HG03139 (cell line): ENCODE data around the gene PARD3B.

Source experiments
- ATAC-seq: cut with Tn5 transposase; IDR thresholded peaks from one replicate; pipeline ENCODE4 v1.9.1; 2021; ENCODE audit not compliant: unreplicated experiment

The PARD3B gene

GRCh38 chr2:205527801-205528200 is 982.5 kb downstream of the PARD3B start:
- ATAC-seq = no peak

DNA sequence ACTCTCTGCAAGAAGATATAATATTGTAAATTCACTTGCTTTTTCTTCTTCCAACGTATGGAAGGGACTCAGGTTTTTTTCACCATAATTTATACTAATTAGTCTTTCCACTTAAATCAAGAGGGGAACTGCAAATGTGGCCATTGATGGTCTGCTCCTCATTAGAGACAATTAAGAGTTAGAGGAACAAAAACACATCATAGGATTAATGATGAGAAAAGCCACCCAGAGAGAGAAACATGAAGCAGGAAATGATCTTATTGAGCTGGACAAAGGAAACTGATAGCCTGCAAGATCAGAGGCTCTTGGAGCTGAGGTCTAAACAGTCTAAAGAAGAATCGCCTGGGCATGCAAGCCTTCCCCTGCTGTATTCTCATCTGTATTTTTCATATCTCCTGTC is 985.8 kb downstream of the PARD3B start:
- ATAC-seq = no peak

DNA sequence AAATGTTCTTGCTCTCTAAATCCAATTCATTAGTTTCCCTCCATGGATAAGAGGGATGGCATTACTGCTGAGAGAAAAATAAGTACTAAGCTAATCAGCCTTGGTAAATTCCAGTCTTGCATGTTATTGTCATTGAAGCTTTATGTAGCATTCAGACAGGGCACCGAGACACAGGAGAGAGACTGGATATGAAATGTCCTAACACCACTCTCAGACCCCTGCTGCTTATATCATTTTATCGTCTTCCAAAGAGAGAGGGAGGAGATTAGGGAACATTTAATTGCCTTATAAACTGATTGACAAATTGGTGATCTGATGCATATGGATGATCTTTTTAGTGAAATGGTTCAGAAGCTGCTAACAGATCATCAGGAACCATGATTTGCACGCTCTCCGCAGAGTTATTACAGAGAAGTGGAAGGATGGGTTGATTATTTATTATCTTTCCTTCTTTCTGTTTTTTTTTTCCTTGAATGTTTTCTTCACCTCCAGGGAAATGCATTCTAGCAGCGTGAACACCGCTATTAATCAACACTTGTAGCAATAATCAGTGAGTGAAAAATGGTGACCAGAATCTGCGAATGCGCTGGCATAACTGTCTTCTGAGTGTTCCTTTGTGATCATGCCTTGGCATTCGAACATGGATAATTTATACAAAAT is 986.3 kb downstream of the PARD3B start:
- no peak for ATAC-seq

DNA sequence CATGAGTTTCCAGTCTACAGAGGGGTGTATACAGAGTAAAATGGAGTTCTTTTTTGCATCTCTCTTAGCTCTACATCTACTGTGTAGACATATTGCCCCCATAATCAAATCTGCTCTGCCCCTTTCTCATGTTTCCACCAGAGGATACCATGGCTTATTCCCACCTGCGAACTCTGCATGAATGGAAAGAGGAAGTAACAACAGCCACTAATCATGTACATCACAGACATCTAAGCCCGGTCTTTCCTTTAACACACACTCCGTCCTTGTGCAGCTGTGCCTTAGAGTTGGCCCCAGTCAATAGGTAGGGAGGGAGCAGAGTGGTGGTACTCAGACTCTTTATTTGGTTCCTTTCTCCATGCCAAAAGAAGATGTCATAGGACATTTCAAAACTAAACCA is 989.7 kb downstream of the PARD3B start:
- ATAC-seq = no peak

GRCh38 chr2:205539603-205540002 is 994.3 kb downstream of the PARD3B start:
- no peak for ATAC-seq

DNA sequence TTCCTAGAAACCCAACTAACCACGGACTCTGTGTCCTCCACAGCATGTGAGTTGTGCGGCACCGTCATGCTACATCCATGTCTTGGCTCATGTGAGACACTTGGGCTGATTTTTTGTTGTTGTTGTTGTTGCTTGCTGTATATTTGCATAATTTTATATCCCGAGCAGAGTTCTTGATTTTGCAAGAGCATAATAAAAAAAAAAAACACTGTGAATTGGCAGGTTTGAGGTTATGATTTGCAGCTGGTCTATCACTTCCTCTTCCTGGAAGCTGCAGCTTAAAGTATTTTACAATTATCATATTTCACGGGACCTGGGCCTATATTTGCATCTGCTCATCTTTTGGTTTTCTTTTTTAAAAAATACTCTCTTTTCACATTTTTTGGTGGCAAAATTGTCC is 994.8 kb downstream of the PARD3B start:
- no peak for ATAC-seq

DNA sequence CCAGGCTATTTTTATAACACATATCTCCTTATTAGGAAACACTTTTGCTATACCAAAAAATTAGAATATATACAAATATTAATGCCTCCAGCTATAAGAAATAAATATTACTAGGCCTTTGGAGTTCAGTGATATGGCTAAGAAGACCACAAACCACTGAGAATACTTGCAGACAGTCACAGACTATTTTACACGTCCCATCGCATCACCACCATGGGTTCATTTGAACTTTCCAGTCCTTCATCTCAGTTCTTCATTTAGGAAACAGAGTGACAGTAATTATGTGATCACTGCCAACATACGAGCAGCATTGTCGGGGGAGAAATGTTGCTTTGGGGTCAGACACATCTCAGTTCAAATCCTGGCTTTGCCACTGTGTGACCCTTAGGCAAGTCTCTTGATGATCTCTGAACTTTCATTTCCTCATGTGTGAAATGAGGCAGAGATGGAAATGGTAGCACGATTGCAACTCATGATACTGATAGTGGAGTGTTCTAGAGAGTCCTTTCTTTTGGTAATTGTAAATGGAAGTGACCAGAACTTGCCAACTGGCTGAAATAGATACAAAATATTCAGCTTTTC is 998.1 kb downstream of the PARD3B start:
- ATAC-seq = no peak

GRCh38 chr2:205543937-205544702 is 998.8 kb downstream of the PARD3B start:
- no peak for ATAC-seq

DNA sequence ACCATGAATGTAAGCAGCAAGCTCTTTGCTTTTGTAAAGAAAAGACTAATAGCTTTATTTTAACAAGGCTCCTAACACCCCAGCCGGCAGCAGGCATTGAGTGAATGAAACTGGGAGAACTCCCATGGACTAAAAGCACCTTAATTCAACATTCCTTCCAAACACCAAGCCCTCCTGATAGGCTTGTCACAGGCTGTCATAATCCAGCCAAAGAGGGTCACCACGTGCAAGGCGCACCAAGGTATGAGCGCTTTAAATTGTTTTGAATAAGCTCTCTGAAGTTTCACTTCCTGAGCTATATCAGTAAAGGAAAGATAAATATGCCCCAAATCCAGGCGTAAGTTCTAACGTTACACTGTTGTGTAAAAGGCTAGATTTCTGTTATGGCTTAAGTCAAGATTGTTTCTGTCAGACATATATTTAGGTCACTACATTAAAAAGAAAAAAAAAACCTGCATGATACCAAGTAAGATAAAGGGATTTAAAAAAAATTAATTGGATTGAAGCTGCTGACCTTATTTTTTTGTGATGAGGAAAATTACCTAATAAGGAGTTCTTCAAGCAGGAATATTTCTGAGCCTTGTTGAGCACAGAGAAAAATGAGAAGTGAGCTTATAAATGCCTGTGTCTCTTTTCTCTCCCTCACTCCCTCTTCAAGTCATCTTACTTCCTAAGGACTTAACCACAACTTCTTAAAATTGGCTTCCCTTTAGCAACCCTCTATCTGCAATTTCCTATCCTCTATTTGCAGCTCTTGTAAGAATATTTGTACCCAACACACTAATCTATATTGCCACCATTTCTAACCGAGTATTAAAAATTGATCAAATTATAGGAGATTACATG is 1000.9 kb downstream of the PARD3B start:
- no peak for ATAC-seq

DNA sequence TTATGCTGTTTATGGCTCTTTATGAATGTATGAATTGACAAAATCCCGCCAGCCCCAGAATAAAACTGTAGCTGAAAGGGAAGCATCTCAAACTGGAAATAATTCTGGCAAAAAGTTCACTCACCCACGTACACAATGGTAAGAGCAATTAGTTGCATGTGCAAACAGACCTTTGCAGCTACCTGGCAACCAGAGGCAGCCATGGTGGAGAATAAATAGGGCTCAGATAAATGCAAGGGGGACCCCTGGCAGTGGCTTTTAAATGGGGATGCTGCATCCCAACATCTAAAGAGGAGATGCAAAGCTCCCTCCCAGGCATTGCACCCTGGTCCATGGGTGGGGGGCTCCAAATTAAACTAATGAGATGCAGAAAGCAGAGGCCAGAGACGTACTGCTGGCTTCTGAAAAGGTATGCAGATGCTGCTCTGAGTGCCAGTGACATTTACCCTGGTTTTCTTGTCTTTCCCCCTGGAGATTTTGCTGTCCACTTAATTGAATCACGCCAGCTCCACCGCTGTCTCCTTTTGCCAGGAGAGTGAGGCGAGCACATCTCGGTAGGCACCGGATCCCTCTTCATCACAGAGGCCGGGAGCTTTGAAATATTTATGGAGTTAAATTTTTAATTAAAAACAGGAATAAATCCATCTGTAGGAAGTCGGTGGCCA is 1010.4 kb downstream of the PARD3B start:
- no peak for ATAC-seq

- no peak for ATAC-seq
These were observed 1011.1 kb downstream of the PARD3B start for GRCh38 chr2:205556357-205556756.

- ATAC-seq = no peak
These were observed 1011.7 kb downstream of the PARD3B start for GRCh38 chr2:205556841-205557539.

DNA sequence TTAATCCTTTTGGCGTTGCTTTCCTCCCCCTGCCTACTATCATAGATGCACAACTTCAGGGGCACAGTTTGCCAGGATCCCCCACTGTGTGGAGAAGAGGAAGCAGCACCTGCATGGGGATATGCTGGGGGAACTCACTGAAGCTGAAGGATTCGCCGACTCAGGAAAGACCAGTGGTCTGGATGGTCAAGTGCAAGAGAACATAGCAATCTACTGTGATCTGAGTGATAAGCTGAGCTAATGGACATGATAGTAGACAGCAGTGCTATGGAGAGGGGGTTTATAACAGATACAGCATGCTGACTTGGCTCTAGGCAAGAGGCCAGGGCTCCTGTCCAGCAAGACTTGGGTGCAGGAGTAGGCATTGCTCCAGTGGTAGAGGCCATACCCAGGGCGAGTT is 1012.6 kb downstream of the PARD3B start:
- no peak for ATAC-seq

DNA sequence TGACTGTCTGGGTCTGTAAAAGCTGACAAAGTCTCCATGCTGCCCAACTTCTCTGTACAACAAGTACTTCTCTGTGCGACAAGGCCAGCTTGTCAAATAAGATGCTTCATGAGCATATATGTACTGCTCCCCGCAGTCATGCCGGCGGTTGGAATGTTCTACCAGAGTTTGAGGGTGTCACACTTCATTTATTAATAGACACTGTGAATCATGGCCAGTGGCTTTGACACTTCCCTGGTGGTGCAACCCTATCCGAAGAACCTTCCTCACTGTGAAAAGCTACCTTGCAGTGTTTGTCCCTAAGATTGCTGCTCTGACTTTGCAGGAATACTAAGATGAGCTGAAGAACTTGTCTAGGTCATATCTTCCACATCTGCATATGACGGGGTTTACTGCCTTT is 1016.2 kb downstream of the PARD3B start:
- ATAC-seq = no peak

DNA sequence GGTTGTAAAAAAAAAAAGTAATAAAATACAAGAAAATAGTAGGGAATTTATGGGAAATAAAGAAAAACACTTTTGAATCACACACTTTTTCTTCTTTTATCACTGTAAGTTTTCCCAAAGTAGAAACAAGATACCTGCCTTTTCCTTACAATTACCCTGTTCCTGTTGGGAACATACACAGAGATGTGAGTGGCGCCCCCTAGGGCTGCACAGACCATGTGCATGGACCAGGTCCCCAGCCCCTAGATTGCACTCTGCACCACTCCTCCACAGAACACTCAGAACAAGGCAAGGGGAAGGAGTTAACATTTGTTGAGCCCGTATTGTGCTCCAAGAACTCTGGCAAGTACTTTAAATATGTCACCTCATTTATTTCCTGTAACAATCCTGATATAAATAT is 1018.4 kb downstream of the PARD3B start:
- no peak for ATAC-seq

DNA sequence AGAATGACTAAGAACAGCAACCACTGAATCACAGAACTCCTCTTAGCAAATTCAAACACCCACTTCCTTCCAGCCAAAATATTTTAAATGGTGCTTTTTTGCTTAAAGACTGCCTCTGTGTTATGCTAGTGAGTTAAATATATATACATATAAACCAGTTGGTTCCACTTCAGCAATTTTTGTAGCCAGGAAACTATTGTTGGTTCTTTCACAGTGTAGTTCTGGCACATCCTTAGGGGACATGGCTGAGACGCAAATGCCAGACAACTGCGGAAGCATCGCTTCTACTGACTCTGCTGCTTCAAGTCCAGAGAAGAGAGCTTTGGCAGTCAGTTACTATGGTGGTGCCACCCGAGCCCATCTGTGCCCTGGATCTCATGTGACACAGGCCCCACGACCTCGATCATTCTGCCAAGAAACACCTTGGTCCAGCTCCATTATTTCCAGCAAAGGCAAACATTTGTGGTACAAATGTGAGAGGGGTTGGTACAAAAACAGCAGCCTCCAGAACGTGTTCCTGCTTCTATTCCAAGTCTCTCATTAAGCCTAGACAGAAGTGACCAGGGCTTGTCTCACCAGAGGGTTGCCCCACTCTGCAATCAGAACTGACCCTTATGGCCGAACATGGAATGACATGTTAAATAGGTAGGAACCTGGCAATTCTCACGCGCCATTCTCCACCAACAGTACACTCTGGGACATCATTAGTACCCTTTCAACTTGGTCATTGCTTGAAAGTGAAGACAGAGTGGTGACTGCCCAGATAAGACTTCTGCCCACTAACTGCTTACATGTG is 1019.3 kb downstream of the PARD3B start:
- ATAC-seq = no peak

DNA sequence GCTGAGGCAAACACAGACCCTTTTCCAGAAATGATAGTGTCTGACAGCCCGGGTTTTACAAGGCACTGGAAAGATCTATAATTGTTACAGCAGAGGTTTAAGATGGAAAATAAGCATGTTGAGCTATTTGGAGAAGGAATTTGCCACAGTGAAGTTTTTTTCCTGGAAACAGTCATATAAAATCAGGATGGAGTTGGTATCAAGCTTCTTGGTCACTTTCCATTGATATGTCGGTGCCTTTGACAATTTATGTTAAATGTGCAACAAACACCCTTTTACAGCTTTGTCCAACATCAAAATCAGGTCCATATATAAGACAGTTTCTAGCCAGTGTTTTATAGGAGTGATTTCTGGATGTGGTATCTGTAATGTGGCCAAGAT is 1019.9 kb downstream of the PARD3B start:
- ATAC-seq = no peak

- ATAC-seq = no peak
These were observed 1021.4 kb downstream of the PARD3B start for GRCh38 chr2:205566606-205567168.

DNA sequence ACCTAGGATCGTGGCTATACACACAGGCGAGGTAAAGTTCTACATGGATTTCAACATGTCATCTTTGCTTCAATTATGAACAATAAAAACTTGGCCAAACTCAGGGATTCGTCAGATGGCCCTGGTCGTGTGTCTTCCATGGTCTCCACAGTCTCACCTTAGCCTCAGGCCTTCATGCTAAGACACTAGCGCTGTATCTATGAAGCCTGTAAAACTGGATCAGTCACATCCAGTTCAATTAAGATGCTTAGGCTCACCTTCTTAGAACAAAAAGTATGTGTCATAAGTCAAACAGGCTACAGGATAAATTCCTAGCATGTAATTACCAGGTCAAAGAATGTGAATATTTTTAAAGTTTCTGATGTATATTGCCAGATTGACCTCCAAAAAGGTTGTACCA is 1023.3 kb downstream of the PARD3B start:
- no peak for ATAC-seq
